ENCODE data around the gene PLK1. TPM values are rescaled to one million over a fixed set of nuclear protein-coding genes. Genes with fewer than 3 reads are reported as not detected.
A peak's percentile ranks its signal among the peaks of the same experiment; 100 is the strongest.

Gene PLK1
- total RNA-seq, 2 experiments from 2014 or later = 81.2 to 81.6 TPM

GRCh38 chr16:23663918-23664317, 14.8 kb upstream of the PLK1 start:
- H3K9me3 Mint-ChIP-seq = no peaks in the 10 kb centered on the region
- peaks cover 76% of the 10 kb centered on the region for H3K36me3 Mint-ChIP-seq
- no peaks in the 10 kb centered on the region for H3K27me3 Mint-ChIP-seq
- ChIA-PET POLR2A (interaction anchor here (0.6 kb wide), 1 partner anchor 14 kb away, joined by 3 read pairs; no protein-coding TSS in a partner anchor), CTCF (no interaction called here)
- no peak overlapping the region for H3K27ac Mint-ChIP-seq
- intact Hi-C loops (cut with micrococcal nuclease) = no loop called here
- DNase-seq = no peak
- H3K4me3 Mint-ChIP-seq = no peak overlapping the region
- peaks cover 11% of the 10 kb centered on the region for H3K4me1 Mint-ChIP-seq (ENCODE audit: low read depth)

GRCh38 chr16:23666571-23667354, 11.9 kb upstream of the PLK1 start:
- no peaks in the 10 kb centered on the region for H3K9me3 Mint-ChIP-seq
- H3K27me3 Mint-ChIP-seq = no peaks in the 10 kb centered on the region
- intact Hi-C loops (cut with micrococcal nuclease) = no loop called here
- ChIA-PET POLR2A (no interaction called here), CTCF (no interaction called here)
- peaks cover 26% of the 10 kb centered on the region for H3K4me1 Mint-ChIP-seq (ENCODE audit: low read depth)
- H3K27ac Mint-ChIP-seq = no peak overlapping the region
- H3K4me3 Mint-ChIP-seq = no peak overlapping the region
- DNase-seq = no peak
- H3K36me3 Mint-ChIP-seq = peaks cover 68% of the 10 kb centered on the region

- POLR2A ChIA-PET = no interaction called here
- CTCF ChIA-PET = interaction anchor here (1.5 kb wide), 1 partner anchor 70 kb away, joined by 4 read pairs; no protein-coding TSS in a partner anchor
- H3K27ac Mint-ChIP-seq = no peak overlapping the region
- no peak for DNase-seq
- H3K36me3 Mint-ChIP-seq = peaks cover 67% of the 10 kb centered on the region
- H3K27me3 Mint-ChIP-seq = no peaks in the 10 kb centered on the region
- no peak overlapping the region for H3K4me3 Mint-ChIP-seq
- intact Hi-C loops (cut with micrococcal nuclease) = no loop called here
- peaks cover 26% of the 10 kb centered on the region for H3K4me1 Mint-ChIP-seq (ENCODE audit: low read depth)
- H3K9me3 Mint-ChIP-seq = no peaks in the 10 kb centered on the region
Measured at GRCh38 chr16:23667355-23667659, 11.4 kb upstream of the PLK1 start.

GRCh38 chr16:23668225-23668624, 10.5 kb upstream of the PLK1 start:
- ChIA-PET CTCF (interaction anchor here (1.5 kb wide), 1 partner anchor 71 kb away, joined by 4 read pairs; no protein-coding TSS in a partner anchor), POLR2A (no interaction called here)
- Mint-ChIP-seq H3K36me3 (peaks cover 62% of the 10 kb centered on the region), H3K27ac (no peak overlapping the region), H3K9me3 (no peaks in the 10 kb centered on the region), H3K4me1 (ENCODE audit: low read depth) (peaks cover 26% of the 10 kb centered on the region), H3K27me3 (no peaks in the 10 kb centered on the region), H3K4me3 (no peak overlapping the region)
- intact Hi-C loops (cut with micrococcal nuclease) = no loop called here
- no peak for DNase-seq

GRCh38 chr16:23668873-23669272, 9.8 kb upstream of the PLK1 start:
- ChIA-PET CTCF (interaction anchor here (1.2 to 1.5 kb wide), 2 partner anchors 10 to 72 kb away, joined by 4 read pairs; partner anchors contain the start of gene PLK1), POLR2A (interaction anchor here (1.6 kb wide), 1 partner anchor 18 kb away, joined by 5 read pairs; no protein-coding TSS in a partner anchor)
- peaks cover 23% of the 10 kb centered on the region for H3K4me1 Mint-ChIP-seq (ENCODE audit: low read depth)
- H3K27me3 Mint-ChIP-seq = no peaks in the 10 kb centered on the region
- no peak overlapping the region for H3K27ac Mint-ChIP-seq
- H3K36me3 Mint-ChIP-seq = peaks cover 62% of the 10 kb centered on the region
- intact Hi-C loops (cut with micrococcal nuclease) = no loop called here
- no peak for DNase-seq
- H3K9me3 Mint-ChIP-seq = no peaks in the 10 kb centered on the region
- no peak overlapping the region for H3K4me3 Mint-ChIP-seq

GRCh38 chr16:23670137-23670776, 8.4 kb upstream of the PLK1 start:
- Mint-ChIP-seq H3K4me1 (ENCODE audit: low read depth) (peaks cover 19% of the 10 kb centered on the region), H3K4me3 (no peak overlapping the region), H3K27ac (peak overlapping the region; percentile 44), H3K27me3 (no peaks in the 10 kb centered on the region), H3K36me3 (peaks cover 57% of the 10 kb centered on the region), H3K9me3 (no peaks in the 10 kb centered on the region)
- intact Hi-C loops (cut with micrococcal nuclease) = loop anchor here (1.0 to 10.0 kb wide), 3 partner anchors 18 to 173 kb away; no protein-coding TSS in a partner anchor
- CTCF ChIA-PET = interaction anchor here (0.5 to 1.1 kb wide), 4 partner anchors 15 to 371 kb away, joined by 3 to 6 read pairs (median 4); no protein-coding TSS in a partner anchor
- POLR2A ChIA-PET = interaction anchor here (1.0 to 1.7 kb wide), 3 partner anchors 9 to 166 kb away, joined by 4 to 10 read pairs (median 5); partner anchors contain the start of gene PLK1
- peak; percentile 84 for DNase-seq

- POLR2A ChIA-PET = no interaction called here
- H3K9me3 Mint-ChIP-seq = no peaks in the 10 kb centered on the region
- CTCF ChIA-PET = no interaction called here
- DNase-seq = no peak
- H3K27ac Mint-ChIP-seq = no peak overlapping the region
- no peaks in the 10 kb centered on the region for H3K27me3 Mint-ChIP-seq
- intact Hi-C loops (cut with micrococcal nuclease) = loop anchor here (10.0 kb wide), 1 partner anchor 169 kb away; no protein-coding TSS in a partner anchor
- no peak overlapping the region for H3K4me3 Mint-ChIP-seq
- H3K36me3 Mint-ChIP-seq = peaks cover 22% of the 10 kb centered on the region
- H3K4me1 Mint-ChIP-seq (ENCODE audit: low read depth) = peaks cover 22% of the 10 kb centered on the region
Measured at GRCh38 chr16:23673971-23674614, 4.6 kb upstream of the PLK1 start.

GRCh38 chr16:23676924-23677480, 1.7 kb upstream of the PLK1 start:
- Mint-ChIP-seq H3K4me3 (no peak overlapping the region), H3K9me3 (no peaks in the 10 kb centered on the region), H3K27ac (no peak overlapping the region), H3K36me3 (peaks cover 33% of the 10 kb centered on the region), H3K4me1 (ENCODE audit: low read depth) (peaks cover 13% of the 10 kb centered on the region), H3K27me3 (no peaks in the 10 kb centered on the region)
- no peak for DNase-seq
- POLR2A ChIA-PET = interaction anchor here (1.5 kb wide), 1 partner anchor 14 kb away, joined by 3 read pairs; no protein-coding TSS in a partner anchor
- CTCF ChIA-PET = interaction anchor here (1.8 kb wide), 1 partner anchor 50 kb away, joined by 6 read pairs; no protein-coding TSS in a partner anchor
- intact Hi-C loops (cut with micrococcal nuclease) = loop anchor here (5.0 to 10.0 kb wide), 2 partner anchors 120 to 172 kb away; partner anchors contain the start of genes EARS2 and UBFD1

GRCh38 chr16:23679274-23679985, 741 bp downstream of the PLK1 start:
- peaks cover 33% of the 10 kb centered on the region for H3K36me3 Mint-ChIP-seq
- no peaks in the 10 kb centered on the region for H3K9me3 Mint-ChIP-seq
- CTCF ChIA-PET = interaction anchor here (0.7 to 1.7 kb wide), 3 partner anchors 10 to 75 kb away, joined by 3 to 6 read pairs (median 4); no protein-coding TSS in a partner anchor
- POLR2A ChIA-PET = interaction anchor here (0.8 to 2.7 kb wide), 4 partner anchors 9 to 39 kb away, joined by 3 to 10 read pairs (median 6); partner anchors contain the start of gene PALB2
- H3K27ac Mint-ChIP-seq = peak overlapping the region; percentile 23
- DNase-seq = peak; percentile 51
- intact Hi-C loops (cut with micrococcal nuclease) = loop anchor here (2.0 to 10.0 kb wide), 3 partner anchors 39 to 175 kb away; partner anchors contain the start of genes DCTN5, EARS2, PALB2 and UBFD1
- H3K27me3 Mint-ChIP-seq = no peaks in the 10 kb centered on the region
- H3K4me3 Mint-ChIP-seq = peak overlapping the region; percentile 92
- H3K4me1 Mint-ChIP-seq (ENCODE audit: low read depth) = peaks cover 13% of the 10 kb centered on the region

- Mint-ChIP-seq H3K27me3 (no peaks in the 10 kb centered on the region), H3K4me1 (ENCODE audit: low read depth) (peaks cover 13% of the 10 kb centered on the region), H3K27ac (no peak overlapping the region), H3K4me3 (peak overlapping the region; percentile 92), H3K36me3 (peaks cover 33% of the 10 kb centered on the region), H3K9me3 (no peaks in the 10 kb centered on the region)
- CTCF ChIA-PET = interaction anchor here (0.7 kb wide), 1 partner anchor 29 kb away, joined by 3 read pairs; no protein-coding TSS in a partner anchor
- DNase-seq = no peak
- POLR2A ChIA-PET = interaction anchor here (2.7 kb wide), 2 partner anchors 10 to 39 kb away, joined by 9 to 10 read pairs; partner anchors contain the start of gene PALB2
- intact Hi-C loops (cut with micrococcal nuclease) = loop anchor here (2.0 to 10.0 kb wide), 3 partner anchors 39 to 175 kb away; partner anchors contain the start of genes DCTN5, EARS2, PALB2 and UBFD1
Measured at GRCh38 chr16:23679986-23680336, 1.3 kb downstream of the PLK1 start.

GRCh38 chr16:23682181-23682580, 3.5 kb downstream of the PLK1 start:
- intact Hi-C loops (cut with micrococcal nuclease) = no loop called here
- Mint-ChIP-seq H3K27me3 (no peaks in the 10 kb centered on the region), H3K36me3 (peaks cover 39% of the 10 kb centered on the region), H3K9me3 (no peaks in the 10 kb centered on the region), H3K4me3 (no peak overlapping the region), H3K4me1 (ENCODE audit: low read depth) (peaks cover 13% of the 10 kb centered on the region), H3K27ac (no peak overlapping the region)
- CTCF ChIA-PET = no interaction called here
- POLR2A ChIA-PET = no interaction called here
- DNase-seq = no peak
